Right hindlimb (tissue), 1 donor: ENCODE results near the gene VARS1.

ENCODE experiments used
- DNase-seq: peaks from one replicate; pipeline ENCODE4 v3.0.0-alpha.2; 2018

The VARS1 gene

DNA sequence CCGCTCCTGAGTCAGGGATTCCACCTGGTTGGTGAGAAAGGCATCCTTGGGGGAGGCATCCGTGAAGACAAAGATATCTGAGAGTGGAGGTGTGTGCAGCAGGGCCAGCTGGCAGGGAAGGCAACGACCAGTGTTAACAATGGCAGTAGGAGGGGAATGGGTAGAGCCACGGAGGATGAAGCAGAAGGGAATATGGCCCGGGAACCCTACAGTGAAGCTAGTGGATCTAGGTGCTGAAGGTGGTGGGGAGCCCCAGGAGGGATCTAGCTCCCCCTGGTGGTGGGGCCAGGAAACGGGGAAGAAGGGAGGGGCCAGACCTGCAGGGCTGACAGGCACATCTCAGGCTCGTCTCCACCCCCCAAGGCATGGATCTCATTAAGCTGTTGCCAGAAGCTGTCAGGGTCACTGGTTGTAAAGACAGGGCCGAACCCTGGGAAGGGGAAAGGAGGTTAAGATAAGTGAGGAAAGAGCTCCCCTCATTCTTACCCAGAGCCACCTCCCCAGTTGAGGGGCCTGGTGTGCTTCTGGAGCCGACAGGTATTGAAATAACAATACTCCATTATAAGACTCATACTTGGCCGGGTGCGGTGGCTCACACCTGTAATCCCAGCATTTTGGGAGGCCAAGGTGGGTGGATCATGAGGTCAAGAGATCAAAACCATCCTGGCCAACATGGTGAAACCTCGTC lies 25.7 kb downstream of the VARS1 start:
- no peak for DNase-seq

DNA sequence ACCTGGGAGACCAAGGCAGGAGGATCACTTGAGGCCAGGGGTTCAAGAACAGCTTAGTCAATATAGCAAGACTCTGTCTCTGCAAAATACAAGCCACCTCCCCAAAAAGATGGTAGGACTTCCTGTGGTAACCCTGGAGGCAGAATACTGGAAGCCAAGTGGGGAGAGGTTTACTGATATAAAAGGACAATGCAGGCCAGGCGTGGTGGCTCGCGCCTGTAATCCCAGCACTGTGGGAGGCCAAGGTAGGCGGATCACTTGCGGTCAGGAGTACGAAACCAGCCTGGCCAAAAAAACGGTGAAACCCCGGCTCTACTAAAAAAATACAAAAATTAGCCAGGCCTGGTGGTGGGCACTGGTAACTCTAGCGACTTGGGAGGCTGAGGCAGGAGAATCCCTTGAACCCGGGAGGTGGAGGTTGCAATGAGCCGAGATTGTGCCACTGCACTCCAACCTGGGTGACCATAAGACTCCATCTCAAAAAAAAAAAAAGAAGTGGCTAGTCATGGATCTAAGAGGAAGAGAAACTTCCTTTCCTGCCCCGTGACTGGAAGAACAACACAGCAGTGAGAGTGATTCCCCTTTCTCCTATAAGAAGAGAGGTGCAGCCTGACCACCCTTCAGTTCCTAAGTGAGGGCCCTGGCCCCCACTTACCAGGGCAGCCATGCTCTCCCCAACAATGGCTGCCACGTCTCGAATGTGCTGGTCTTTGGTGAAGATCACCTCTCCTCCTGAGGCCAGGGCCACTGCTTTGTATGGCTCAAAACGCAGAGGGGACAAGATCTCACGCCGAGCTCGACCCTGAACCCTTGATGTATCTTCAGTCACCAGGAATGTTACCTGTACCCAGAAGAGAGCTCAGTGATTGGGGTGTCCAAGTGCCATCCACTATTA lies 26.9 kb downstream of the VARS1 start:
- no peak for DNase-seq

DNA sequence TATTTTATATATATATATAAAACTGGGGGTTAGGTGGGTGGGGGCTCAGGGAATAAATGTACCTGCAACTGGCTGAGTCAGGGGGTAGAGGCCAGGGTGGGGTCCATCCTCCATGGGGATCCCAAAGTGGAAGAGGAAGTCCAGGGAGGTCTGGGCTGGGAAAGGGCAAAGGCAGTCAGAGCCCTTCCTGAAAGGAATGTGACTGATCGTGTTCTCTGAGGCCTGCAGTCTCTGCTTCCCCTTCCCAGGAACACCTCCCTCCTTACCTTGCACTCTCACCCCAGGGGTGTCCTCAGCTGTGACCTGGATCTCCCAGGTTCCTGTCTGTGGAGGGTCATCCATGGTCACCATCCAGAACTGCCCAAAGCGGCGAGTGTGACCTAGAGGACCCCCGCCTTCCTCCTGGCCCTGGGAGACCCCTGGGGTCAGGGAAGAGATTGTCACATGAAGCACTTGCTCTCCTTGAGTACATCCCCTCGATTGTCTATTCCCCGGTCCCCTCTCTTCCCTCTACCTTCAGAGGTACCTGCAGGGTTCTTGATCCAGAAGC lies 28.4 kb downstream of the VARS1 start:
- no peak for DNase-seq

GRCh38 chr6:31765910-31766794 lies 29.4 kb downstream of the VARS1 start:
- no peak for DNase-seq

DNA sequence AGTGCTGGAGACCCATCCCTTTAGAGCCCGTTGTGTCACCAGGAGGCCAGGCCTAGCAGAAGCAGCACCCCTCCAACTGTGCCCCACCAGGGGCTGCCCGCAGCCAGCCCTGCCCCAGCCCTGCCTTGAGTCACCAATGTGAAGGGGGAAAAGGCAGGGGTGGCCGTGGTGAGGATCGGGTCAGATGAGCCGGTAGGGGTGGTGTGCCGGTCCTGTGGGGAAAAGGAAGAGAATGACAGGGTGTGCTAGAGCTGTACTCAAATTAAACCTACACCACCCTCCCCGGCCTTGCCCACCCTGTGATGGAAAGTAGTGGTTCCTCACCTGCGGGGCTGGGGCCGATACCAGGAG lies 30.0 kb downstream of the VARS1 start:
- DNase-seq: no peak

DNA sequence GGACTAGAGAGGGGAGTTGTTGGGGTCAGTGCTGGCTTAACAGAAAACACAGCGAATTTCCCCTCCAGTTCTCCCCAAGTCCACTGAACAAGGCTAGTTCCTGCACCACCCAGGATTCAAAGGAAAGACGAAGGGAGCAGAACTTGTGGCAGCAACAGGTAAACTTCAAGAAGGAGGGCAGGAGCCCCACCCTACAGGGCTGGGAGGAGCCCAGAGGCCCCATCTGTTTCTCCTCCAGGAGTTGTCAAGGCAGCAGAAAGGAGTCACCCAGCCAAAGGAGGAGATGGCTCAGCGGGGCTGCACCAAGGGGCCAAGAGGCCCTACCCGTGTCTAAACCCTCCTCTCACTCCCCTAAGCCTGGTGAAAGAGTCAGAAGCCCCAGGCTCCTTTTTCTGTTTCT lies 31.4 kb downstream of the VARS1 start:
- DNase-seq: no peak

GRCh38 chr6:31763619-31763940 lies 32.0 kb downstream of the VARS1 start:
- DNase-seq: no peak

DNA sequence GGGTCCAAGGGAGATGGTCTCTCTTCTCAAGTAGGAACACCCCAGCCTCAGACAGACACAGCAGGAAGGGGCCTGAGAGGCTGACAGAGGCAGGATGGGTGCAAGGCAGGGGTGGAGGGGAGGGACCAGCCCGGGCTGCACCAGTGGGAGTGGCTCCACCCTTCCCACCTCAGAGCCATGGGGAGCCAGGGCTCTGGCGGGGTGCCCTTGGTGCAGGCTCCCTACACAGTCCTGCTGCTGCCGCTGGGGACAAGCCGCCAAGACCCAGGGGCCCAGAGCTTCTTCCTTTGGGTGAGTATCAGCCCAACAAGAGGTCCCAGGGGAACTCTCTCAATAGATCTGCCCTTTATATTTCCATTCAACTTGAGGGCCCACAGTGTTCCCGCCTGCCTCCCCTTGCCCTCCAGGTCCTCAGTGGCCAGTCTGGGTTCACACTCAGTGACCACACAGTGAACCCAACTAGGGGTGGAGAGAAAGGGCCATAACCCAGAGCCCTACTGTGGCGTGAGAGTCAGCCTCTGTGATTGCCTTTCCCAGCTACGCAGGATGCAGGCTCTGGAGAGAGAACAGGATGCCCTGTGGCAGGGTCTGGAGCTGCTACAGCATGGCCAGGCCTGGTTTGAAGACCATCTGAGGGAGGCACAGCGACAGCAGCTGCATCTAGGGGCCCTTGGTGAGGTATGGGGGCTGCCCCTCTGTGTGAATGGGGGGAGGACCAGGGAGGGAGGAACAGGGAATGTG lies 32.5 kb downstream of the VARS1 start:
- DNase-seq: no peak

GRCh38 chr6:31762356-31762755 lies 33.2 kb downstream of the VARS1 start, which contains the start of gene SAPCD1:
TSS of gene SAPCD1 (plus strand) at chr6:31762656. CDS start at chr6:31763055, 399 bp downstream.
- DNase-seq: no peak

DNA sequence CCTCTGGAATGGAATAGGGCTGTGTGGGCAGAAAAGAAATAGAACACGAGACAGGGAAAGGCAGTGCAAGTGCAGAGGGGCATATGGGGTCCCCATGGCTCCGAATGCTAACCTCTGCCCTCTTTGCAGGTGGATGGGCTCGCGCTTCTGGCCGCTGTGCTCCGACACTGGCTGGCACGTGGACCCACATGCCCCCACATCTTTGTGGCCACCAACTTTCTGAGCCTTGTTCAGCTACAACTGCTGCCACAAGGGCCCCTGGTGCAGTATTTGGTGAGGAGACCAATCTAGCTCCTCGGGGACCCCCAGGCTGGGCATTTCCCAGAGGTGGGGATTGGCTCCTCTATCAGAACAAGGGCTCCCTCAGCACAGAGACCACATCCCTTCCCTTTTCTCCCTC lies 34.2 kb downstream of the VARS1 start:
- DNase-seq: no peak

- no peak for DNase-seq
Measured at GRCh38 chr6:31760790-31761189, 34.8 kb downstream of the VARS1 start.

DNA sequence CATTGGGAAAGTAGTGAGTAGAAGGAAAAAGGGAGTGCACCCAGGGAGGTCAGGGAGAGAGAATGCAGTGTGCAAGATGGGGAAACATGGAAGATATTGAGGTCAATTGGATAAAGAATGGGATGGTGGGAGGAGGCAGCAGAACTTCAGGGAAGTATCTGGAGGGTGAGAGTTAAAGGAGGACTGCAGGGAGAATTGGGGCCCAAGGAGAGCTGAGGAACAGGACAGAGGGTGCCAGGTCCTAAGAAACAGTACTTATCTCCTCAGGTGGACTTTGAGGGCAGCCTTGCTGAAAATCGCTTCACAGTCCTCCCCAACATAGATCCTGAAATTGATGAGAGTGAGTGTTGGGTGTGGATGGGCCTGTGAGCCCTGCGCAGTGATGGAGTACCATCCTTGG lies 37.3 kb downstream of the VARS1 start:
- DNase-seq: no peak

GRCh38 chr6:31752739-31753319 lies 42.7 kb downstream of the VARS1 start:
- DNase-seq: no peak

GRCh38 chr6:31750411-31751022 lies 45.0 kb downstream of the VARS1 start:
- no peak for DNase-seq

GRCh38 chr6:31749301-31750036 lies 46.1 kb downstream of the VARS1 start:
- no peak for DNase-seq
